ENCODE results near the gene SH3TC2.

The SH3TC2 gene

GRCh38 chr5:148967783-148968182 lies 95.1 kb downstream of the SH3TC2 start:
- DNase-seq = no peak

GRCh38 chr5:148966938-148967337 lies 95.9 kb downstream of the SH3TC2 start:
- no peak for DNase-seq

- no peak for DNase-seq
Observed at GRCh38 chr5:148966348-148966747, 96.5 kb downstream of the SH3TC2 start.

GRCh38 chr5:148965511-148966265 lies 97.2 kb downstream of the SH3TC2 start:
- DNase-seq = no peak

- no peak for DNase-seq
Observed at GRCh38 chr5:148963664-148964063, 99.2 kb downstream of the SH3TC2 start.

- DNase-seq = no peak
Observed at GRCh38 chr5:148962761-148963324, 100.0 kb downstream of the SH3TC2 start.

GRCh38 chr5:148962200-148962550 lies 100.7 kb downstream of the SH3TC2 start:
- DNase-seq = no peak

- no peak for DNase-seq
Observed at GRCh38 chr5:148961261-148962199, 101.3 kb downstream of the SH3TC2 start.

- no peak for DNase-seq
Observed at GRCh38 chr5:148960070-148960769, 102.6 kb downstream of the SH3TC2 start.

GRCh38 chr5:148957591-148958202 lies 105.2 kb downstream of the SH3TC2 start:
- DNase-seq = peak; percentile 22

GRCh38 chr5:148956477-148957385 lies 106.1 kb downstream of the SH3TC2 start:
- DNase-seq = no peak
